Spleen (tissue), 7 donors: ENCODE results near the gene LGALS7.

Experiments
- CTCF ChIP-seq, 11 experiments: fragments of 200-600 bp in 7 of 11; fragments of 450-650 bp in 4 of 11; sonication (generic) in 4 of 11; IDR thresholded peaks in 8 of 11; conservative IDR thresholded peaks in 3 of 11; 1 replicate in 7 of 11; 2 replicates in 4 of 11; pipeline versions ENCODE4 v1.4.0 to v1.8.0; 2016 to 2021; ENCODE audit warnings: antibody characterized with exemption in 11 of 11, inconsistent platforms in 4 of 11, mild to moderate bottlenecking in 1 of 11
- POLR2A ChIP-seq, 3 donors: fragments of 450-650 bp; IDR thresholded peaks; one replicate each; pipeline ENCODE4 v1.5.1; 2017; ENCODE audit warnings: antibody characterized with exemption in 3 of 3, mild to moderate bottlenecking in 1 of 3
- POLR2AphosphoS5 ChIP-seq, 3 donors: sonication (generic); formaldehyde crosslinking; IDR thresholded peaks; one replicate each; pipeline ENCODE4 v1.5.1; 2017; ENCODE audit warnings: antibody characterized with exemption in 3 of 3
- donor health status: DM: no; HTN: no; CAD: no; lungs with moderate emphysema.
- donor health status: DM: no; HTN: no; CAD: no.
- donor health status: DM: no; HTN: no; CAD: no.

- TF ChIP-seq CTCF (IDR thresholded peaks at IDR 0.05 in 8 of 11, conservative IDR thresholded peaks at IDR 0.05 in 3 of 11), result no peak
- TF ChIP-seq POLR2A (IDR thresholded peaks at IDR 0.05), result no peak
- no peak for TF ChIP-seq POLR2AphosphoS5 (IDR thresholded peaks at IDR 0.05)
These were observed 35.4 kb upstream of the LGALS7 start for GRCh38 chr19:38808741-38809140.
